ENCODE measurements around the gene POGLUT3.

DNA sequence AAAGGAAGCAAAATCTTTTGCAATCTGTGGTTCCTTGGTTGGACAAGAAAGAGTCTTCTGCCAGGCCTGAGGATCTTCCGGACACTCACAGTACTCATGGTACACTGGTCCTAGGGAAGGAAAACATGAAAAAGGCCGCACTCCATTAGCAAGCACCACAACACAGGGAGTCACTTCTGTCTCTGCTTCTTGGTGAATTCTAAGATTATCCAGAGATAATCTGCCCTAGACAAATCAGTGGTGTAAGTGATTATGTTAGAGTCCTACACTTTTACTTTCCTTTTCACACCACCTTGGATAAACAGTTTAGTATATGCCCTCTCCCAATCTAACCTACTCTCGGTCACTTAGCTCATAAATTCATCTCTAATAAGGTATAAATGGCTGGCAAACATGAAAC, 11.9 kb downstream of the POGLUT3 start:
- TF ChIP-seq, protein P1, sequence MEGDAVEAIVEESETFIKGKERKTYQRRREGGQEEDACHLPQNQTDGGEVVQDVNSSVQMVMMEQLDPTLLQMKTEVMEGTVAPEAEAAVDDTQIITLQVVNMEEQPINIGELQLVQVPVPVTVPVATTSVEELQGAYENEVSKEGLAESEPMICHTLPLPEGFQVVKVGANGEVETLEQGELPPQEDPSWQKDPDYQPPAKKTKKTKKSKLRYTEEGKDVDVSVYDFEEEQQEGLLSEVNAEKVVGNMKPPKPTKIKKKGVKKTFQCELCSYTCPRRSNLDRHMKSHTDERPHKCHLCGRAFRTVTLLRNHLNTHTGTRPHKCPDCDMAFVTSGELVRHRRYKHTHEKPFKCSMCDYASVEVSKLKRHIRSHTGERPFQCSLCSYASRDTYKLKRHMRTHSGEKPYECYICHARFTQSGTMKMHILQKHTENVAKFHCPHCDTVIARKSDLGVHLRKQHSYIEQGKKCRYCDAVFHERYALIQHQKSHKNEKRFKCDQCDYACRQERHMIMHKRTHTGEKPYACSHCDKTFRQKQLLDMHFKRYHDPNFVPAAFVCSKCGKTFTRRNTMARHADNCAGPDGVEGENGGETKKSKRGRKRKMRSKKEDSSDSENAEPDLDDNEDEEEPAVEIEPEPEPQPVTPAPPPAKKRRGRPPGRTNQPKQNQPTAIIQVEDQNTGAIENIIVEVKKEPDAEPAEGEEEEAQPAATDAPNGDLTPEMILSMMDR (IDR thresholded peaks at IDR 0.05) = no peak
- TF ChIP-seq POLR2AphosphoS5 (IDR thresholded peaks at IDR 0.05; ENCODE audit: low read depth, low read length) (no peak), SIN3A (IDR thresholded peaks at IDR 0.05; ENCODE audit: borderline replicate concordance, insufficient read depth, low read depth, low read length) (no peak)
